DMS153 treated with DMSO at 0.1 percent for 48 hours (cell line): Measurements from ENCODE around the gene RNF183.

Experiments
- DNase-seq: peaks from one replicate; lab custom pipeline; 2025; ENCODE audit not compliant: unreplicated experiment; lab: John Stamatoyannopoulos, UW

RNF183 gene

DNA sequence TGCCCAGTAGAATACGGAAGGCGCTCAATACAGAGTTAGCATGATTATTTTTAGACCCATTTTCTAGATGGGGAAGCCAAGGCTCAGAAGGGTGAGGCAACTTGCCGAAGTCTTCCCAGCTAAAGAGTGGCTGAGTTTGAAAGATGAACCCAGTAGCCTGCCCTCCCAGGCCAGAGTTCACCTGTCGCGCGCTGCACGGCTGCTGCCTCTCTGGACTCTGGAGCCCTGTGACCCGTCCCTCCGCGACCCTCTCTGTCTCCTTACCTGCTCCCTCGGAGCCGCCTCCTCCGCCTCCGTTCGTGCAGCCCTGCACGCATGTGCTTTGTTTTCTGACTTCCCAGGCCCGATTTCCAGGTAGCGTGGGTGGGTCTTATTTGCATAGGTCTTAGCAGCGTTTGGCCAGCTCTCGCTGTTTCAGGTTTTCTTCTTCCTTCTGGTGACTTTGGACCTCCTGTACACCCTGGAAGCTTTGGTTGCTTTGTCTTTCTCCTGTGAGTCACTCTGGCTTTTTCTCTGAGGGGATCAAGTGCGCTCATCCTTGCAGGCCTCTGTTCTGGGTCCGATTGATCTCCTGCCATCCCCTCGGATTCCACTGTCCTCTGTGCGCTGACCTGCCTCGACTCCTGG lies at the start of gene RNF183:
RNF183 (minus strand) TSS at position 585 of the 627 bp plus-strand sequence. CDS start 5,192 bp downstream, outside the sequence.
- DNase-seq: no peak

GRCh38 chr9:113352411-113352810 lies 49.2 kb upstream of the RNF183 start:
- DNase-seq: no peak

DNA sequence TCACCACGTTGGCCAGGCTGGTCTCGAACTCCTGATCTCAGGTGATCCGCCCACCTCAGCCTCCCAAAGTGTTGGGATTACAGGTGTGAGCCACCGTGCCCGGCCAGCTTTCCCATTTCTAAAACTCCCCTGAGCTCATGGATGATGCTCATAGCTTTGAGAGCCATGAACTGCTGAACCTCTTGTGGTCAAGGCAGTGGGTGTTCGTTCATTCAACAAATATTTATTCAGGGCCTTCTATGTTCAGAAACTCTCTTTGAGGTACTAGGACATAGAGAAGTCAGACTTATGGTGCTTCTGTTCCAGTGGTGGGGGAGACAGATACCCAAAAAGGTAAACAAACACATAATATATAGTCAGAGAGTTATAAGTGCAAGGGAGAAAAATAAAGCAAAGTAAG lies 48.8 kb upstream of the RNF183 start:
- DNase-seq: no peak

DNA sequence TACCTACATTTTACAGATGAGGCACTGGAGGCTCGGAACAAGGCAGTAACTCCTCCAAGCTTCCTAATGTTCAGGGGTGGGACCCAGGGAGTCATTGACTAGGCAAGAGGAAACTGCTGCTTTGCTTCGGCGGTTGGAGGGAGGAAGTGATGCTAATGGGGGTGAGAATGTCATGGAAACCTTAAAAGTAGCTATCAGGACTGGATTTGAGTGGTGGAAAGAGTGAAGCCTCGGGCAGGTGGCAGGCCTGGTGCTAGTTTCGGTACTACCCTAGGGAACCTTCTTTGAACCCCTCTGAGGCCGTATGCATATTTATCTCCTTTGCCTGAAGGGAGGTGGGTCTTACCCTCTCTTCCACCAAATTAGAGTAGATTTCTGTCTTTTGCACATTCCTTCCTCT lies 47.8 kb upstream of the RNF183 start:
- no peak for DNase-seq

- no peak for DNase-seq
These were observed 47.0 kb upstream of the RNF183 start for GRCh38 chr9:113350107-113350661.

DNA sequence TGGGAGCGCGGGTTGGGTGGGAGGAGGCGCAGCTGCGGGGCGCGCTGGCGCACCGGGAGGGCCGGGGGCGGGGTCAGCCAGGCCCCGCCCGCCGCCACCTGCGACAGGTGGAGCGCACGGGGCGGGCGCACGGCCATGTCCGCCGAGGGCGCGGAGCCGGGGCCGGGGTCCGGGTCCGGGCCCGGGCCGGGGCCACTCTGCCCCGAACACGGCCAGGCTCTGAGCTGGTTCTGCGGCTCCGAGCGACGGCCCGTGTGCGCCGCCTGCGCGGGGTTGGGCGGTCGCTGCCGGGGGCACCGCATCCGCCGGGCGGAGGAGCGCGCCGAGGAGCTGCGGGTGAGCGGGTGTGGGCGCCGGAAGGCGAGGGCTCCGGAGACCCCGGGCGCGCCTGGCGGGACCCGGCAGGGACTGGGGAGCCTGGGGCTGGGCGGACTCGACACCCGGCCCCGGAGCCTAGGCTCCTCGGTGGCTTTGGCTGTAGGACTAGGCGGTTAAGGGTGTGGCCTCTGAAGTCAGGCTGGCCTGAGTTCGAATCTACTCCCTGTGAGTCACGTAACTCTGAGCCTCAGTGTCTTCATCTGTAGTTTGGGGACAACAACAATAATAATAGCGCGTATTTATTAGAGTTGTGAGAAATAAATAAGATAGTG lies 46.4 kb upstream of the RNF183 start, which contains the start of gene BSPRY:
BSPRY (plus strand) TSS at position 97 of the 650 bp plus-strand sequence; CDS start at position 136, 39 bp downstream.
- peak; percentile 9 for DNase-seq

DNA sequence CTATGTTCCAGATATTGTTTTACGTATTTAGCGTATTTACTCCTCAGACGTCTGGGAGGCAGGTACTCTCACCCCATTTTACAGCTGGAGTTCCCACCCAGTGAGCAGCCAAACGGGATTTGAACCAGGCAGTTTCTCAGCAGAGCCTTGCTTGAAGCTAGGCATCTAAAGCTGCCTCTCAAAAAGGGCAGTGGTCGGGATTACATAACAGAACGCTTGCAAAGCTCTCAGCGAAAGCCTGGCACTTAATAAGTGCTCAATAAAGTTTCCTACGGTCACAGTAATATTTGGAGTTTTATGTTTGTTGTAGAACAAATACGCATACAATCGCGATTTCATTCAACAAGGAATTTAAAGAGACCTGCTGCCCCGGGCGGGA lies 45.9 kb upstream of the RNF183 start:
- no peak for DNase-seq

DNA sequence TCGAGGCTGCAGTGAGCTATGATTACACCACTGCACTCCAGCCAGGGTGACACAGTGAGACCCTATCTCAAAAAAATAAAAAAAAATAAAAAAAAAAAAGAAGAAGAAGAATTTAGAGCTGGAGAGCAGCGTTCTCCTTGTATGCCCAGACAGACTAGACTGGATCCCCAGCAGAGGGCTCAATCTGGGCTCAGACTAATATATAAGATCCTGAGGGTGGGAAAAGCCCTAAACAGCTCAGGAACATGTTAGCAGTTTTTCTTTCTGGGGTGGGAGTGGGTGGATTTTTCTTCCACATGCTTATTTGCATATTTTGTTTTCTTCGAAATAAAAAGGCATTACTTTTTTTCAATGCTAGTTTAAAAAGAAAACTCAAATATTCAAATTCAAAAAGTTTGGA lies 45.3 kb upstream of the RNF183 start:
- DNase-seq: no peak

DNA sequence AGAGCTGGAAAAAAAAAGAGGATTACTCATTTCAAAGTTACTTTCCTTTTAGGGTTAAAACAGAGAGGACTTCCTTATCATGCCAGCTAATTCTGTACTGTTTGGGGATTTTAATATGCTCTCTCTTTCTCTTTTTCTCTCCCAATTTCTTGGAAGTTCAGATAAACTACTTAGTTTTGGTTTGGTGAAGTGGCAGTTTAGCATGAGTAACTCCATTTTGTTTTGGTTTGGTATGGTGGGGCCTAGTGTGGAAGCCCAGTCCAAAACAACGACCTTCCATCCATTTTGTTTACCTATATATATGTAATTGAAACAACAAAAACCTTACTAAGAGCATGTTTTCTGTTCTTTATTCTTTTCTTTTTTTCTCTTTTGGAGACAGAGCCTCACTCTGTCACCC lies 42.5 kb upstream of the RNF183 start:
- no peak for DNase-seq

- no peak for DNase-seq
These were observed 42.0 kb upstream of the RNF183 start for GRCh38 chr9:113345190-113345589.

DNA sequence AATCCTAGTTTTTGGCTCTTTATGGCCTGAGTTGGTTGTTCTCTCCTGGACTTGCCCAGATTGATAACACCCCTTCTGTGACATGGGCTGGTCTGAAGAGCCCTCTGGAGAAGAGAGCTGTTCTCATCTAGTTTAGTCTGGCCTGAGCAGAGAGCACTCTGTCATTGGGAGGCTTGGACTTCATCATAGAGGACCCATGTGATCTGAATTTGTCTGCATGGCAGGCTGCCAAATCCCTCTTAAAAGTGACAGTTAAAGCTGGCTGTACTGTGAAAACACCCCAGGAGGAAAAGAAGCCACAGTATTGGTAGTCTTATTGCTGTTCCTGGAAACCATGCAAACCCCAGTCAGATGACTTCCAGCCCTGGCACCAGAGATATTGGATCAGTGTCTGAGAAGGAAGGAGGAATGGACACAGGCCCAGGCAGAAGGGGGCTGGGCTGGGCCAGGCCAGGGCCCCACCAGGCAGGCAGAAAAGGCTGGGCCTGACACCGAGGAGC lies 40.6 kb upstream of the RNF183 start:
- DNase-seq: peak; percentile 95

DNA sequence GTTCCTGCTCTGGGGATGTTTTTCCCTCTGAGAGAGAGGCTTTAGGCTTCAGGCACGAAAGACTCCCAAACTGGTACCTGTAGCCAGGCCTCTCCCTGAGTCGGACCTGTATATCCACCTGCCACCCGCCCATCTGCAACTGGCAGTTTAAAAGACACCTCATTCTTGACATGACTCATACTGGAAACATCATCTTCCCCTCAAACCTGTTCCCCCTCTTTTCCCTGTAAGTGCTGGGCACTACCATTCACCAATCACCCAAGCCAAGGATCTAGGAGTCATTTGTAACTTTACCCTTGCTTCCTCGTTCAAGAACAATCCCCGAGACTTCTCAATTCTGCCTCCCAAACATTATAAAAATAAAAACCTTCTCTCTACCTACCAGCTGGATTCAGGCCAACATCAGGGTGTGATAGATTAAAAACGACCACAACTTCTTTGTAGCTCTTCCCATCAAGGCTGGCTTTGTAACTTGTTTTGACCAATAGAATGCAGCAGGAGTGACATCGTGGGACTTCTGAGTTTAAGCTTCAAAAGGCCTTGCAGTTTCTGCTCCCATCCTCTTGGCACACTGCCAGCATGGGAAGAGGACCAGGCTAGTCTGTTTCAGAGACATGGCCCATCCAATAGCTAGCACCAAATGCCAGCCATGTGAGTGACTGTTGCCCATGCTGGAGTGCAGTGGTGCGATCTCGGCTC lies 38.7 kb upstream of the RNF183 start:
- DNase-seq: peak; percentile 25

DNA sequence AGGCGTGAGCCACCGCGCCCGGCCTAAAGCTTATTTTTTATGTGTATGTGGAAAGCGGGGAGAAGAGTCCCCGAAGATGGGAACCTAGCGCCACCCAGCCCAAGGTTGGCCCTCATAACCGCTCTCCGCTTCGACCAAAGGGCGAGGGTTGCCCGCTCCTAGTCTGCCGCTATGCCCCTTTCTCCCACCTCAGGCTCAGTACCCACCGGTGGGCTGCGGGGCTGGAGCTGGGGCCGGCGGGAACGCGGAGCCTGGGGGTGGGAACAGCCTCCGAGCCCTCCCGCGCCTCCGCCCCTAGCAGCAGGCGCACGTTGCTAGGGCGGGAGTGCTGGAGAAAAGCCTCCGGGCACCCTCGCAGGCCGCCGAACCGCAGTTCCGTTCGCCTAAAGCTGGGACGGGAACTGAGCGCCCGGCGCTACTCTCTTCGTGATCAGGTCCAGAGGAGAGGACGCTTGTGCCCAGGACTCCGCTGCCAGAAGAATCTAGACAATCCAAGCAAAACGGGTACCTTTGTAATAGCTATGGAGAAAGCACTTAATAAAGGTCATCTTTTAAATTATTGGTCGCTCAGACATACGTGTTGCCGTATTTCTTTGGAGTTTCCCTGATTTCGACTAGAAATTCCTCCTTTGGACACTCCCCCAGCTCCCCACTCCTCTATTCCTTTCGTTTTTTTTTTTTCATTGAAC lies 37.0 kb upstream of the RNF183 start, which contains the start of gene WDR31:
WDR31 (minus strand) TSS at position 265 of the 689 bp plus-strand sequence. CDS start 8,253 bp downstream, outside the sequence.
- DNase-seq: peak; percentile 81

DNA sequence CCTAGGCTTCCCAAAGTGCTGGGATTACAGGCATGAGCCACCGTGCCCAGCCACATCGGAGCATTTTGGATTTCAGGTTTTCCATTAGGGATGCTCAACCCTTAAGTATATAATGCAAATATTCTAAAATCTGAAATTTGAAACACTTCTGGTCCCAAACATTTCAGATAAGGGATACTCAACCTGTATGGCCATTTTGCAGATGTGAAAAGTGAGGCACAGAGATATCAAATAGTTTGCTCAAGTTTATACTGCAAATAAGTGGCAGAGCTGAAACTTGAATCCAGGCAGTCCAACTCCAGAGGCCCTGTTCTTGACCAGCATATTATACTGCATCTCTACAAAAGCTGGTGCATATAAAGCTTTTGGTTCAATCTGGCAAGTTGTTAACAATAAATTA lies 34.5 kb upstream of the RNF183 start:
- no peak for DNase-seq

- no peak for DNase-seq
These were observed 28.6 kb upstream of the RNF183 start for GRCh38 chr9:113331780-113332179.

DNA sequence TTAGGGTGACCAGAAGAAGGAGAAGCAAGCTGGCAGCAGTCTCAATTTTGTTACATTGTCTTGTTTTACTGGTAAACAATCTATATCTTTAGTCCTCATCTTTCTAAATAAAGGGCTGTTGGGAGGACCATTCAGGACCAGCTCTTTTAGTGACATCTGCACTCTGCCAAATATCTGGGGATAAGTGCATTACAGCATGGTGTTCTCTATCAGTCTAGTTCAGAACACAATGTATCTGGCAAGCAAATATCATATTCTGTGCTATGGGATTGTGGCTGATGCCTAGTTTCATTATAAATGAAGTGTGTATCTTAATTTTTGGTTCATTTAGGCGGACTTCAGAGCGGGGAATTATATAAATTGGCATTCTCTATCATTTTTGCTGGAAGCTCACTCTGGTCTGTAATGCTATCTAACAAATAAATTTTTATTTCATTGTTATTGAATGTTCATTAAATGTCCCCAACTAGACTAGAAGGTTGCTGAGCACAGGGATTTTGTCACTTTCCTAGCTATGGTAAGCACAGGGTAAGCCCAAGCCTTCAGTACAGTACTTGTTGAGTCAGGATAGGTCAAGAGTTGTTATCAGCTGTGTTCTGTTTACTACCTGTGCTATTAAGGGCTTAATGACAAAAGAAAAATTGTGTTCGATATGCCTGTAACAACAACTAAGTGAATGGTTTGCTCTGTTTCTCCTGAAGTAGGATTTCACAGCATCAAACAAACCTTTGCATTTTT lies 25.0 kb upstream of the RNF183 start:
- DNase-seq: no peak

GRCh38 chr9:113326230-113326629 lies 23.1 kb upstream of the RNF183 start:
- DNase-seq: no peak

DNA sequence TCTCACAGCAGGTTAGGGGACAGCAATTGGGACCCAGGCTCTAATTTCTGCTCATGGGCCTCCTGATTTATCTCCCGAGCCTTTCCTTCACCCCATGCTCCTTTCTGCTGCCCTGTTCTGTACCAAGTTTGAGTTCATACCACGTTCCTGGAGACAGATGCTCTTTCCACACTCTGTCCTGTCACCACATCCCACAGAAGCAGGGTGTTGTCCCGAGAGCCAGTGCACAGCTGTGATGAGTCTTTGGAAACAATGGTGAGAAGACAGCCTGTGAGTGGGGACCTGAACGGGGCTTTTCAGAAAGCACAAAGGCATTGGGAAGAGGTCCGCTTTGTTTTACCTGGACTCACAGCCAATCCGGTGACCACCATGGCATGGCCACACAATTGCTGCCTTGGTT lies 19.5 kb upstream of the RNF183 start:
- DNase-seq: no peak

DNA sequence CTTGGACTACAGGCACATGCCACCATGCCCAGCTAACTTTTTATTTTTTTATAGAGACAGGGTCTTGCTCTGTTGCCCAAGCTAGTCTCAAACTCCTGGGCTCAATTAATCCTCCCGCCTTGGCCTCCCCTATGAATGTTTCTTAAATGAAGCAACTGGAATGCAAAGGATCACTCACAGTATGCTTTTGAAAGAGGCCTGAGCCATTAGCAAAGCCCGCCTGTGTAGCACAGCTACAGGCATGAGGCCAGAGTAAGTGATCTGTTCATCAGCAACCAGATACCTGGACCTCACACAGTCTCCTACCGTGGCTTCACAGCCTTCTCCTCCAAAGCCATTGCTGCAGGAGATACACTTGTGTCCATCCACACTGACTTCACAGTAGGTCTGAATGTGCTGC lies 16.9 kb upstream of the RNF183 start:
- DNase-seq: no peak

DNA sequence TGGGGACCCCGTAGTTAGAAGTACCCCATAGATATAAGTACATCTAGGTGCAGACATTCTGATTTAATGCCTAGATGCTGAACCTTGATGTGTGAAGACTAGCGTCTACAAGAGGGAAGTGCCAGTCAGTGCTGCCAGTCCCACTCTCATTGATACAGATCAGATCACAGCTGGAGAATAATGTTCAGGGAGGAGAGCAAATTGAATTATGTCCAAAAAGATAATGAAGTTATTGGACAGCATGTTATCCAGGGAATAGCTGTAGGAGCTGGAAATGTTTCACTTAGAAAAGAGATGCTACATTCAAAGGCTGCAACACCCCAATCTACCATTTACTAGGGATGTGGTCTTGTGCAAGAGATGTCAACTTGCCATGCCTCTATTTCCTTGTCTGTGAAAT lies 15.9 kb upstream of the RNF183 start:
- DNase-seq: no peak
